ENCODE measurements around the gene PITPNC1. TPM values are rescaled to one million over a fixed set of nuclear protein-coding genes. Genes with fewer than 3 reads are reported as not detected.

PITPNC1 gene
- total and polyA plus RNA-seq, 2 of the 13 experiments (the other 11 are each of a cell fraction or from before 2014, with no cell fraction given) = 4.1 to 5.7 TPM

DNA sequence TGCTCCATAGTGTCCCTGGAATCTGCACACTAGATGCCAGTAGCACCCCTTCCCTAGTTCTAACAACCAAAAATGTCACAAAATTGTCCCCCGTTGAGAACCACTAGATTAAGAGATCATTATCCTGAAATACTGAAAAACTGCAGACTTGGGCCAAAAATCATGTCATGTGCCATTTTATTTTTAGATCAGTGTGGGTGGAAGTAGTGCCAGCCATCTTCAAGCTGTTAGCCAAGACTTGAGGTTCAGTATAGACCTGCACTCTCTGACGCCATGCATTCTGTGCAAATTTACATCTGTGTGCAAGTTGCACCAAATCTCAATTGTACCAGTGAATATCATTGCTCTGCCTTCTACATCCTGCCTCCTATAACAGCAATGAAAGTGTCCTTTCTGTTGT is 309.2 kb downstream of the PITPNC1 start:
- intact Hi-C loops (cut with micrococcal nuclease; ENCODE audit: unreplicated experiment) = no loop called here
- TF ChIP-seq ATAD3A (CRISPR knock-in tag; IDR thresholded peaks at IDR 0.05) (no peak), ZNF609 (CRISPR knock-in tag; IDR thresholded peaks at IDR 0.05; ENCODE audit: borderline replicate concordance) (no peak), NAIF1 (CRISPR knock-in tag; IDR thresholded peaks at IDR 0.05; ENCODE audit: borderline replicate concordance) (no peak), ZNF20 (CRISPR knock-in tag; IDR thresholded peaks at IDR 0.05) (no peak), KAT2B (IDR thresholded peaks at IDR 0.05; ENCODE audit: borderline replicate concordance, low read depth, low read length) (no peak)
- TF ChIP-seq, protein P1, sequence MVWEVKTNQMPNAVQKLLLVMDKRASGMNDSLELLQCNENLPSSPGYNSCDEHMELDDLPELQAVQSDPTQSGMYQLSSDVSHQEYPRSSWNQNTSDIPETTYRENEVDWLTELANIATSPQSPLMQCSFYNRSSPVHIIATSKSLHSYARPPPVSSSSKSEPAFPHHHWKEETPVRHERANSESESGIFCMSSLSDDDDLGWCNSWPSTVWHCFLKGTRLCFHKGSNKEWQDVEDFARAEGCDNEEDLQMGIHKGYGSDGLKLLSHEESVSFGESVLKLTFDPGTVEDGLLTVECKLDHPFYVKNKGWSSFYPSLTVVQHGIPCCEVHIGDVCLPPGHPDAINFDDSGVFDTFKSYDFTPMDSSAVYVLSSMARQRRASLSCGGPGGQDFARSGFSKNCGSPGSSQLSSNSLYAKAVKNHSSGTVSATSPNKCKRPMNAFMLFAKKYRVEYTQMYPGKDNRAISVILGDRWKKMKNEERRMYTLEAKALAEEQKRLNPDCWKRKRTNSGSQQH (CRISPR knock-in tag; IDR thresholded peaks at IDR 0.05; ENCODE audit: low read depth) = no peak
- TF ChIP-seq, protein P2, sequence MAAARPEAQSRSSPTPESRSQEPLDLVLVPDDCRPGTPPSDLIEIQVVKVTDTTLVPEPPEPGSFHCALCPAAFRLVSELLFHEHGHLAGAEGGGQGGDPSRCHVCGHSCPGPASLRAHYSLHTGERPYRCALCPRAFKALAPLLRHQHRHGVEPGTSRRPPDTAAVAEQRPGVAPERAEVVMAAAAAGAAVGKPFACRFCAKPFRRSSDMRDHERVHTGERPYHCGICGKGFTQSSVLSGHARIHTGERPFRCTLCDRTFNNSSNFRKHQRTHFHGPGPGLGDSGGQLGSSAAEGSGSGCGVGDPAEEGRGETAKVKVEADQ (CRISPR knock-in tag; IDR thresholded peaks at IDR 0.05; ENCODE audit: borderline replicate concordance) = no peak
- no peak for ATAC-seq
- Histone ChIP-seq H3K36me3 (replicated peaks in 1 of 2; ENCODE audit: control insufficient read depth in 1 of 2, insufficient read depth in 2 of 2, low read length in 2 of 2) (no peaks in the 10 kb centered on the region), H3K4me2 (ENCODE audit: low read depth, low read length) (no peak overlapping the region), H3K27me3 (ENCODE audit: control insufficient read depth in 1 of 2, insufficient read depth in 2 of 2, low read length in 2 of 2) (no peaks in the 10 kb centered on the region), H3K4me1 (ENCODE audit: insufficient read depth, low read length) (peaks cover 9% of the 10 kb centered on the region), H3K9ac (ENCODE audit: insufficient read depth, low read depth, low read length) (no peak overlapping the region), H4K20me1 (ENCODE audit: insufficient read depth, low read length) (no peaks in the 10 kb centered on the region), H3K27ac (ENCODE audit: extremely low read length, insufficient read depth, low read length) (no peak overlapping the region), H3K4me3 (replicated peaks in 1 of 3; ENCODE audit: insufficient read depth in 1 of 3, low read depth in 2 of 3, low read length in 3 of 3) (no peak overlapping the region), H2AFZ (ENCODE audit: low read length) (no peak overlapping the region), H3K9me3 (ENCODE audit: low read length) (no peaks in the 10 kb centered on the region), H3K79me2 (ENCODE audit: insufficient read depth, low read length) (no peaks in the 10 kb centered on the region)
- FAIRE-seq = no peak
- ChIA-PET POLR2A (no interaction called here), CTCF (ENCODE audit: low intra/inter-chr PET ratio, low total read pairs) (interaction anchor here (1.1 kb wide), 1 partner anchor 312 kb away, joined by 3 read pairs; no protein-coding TSS in a partner anchor)
- in situ Hi-C loops (cut with HindIII; ENCODE audit: extremely low pct_ligation_motif_present, low pct_unique_long_range_greater_than_20kb) = no loop called here
- BruUV-seq (replicated peaks) = no TSS peak
- 87% methylated on average over 2 of the region's 2 CpGs for WGBS (ENCODE audit: low lambda C conversion rate)
- no peak for DNase-seq (ENCODE audit: low spot score)
